Activated CD8-positive, alpha-beta memory T cell treated with anti-CD3 and anti-CD28 coated beads for 48 hours (primary cell): ENCODE measurements around the gene PTPRD.
"Not testable (repeated sequence)": the region's sequence is repeated elsewhere in the genome, so short reads cannot be mapped to it uniquely, and the experiment has no call there.

Experiments
- DNase-seq, 3 experiments: peaks; one replicate each; pipeline ENCODE4 v3.0.0-alpha.2; 2020; ENCODE audit warnings: low read depth in 2 of 3, low spot score in 2 of 3

Gene PTPRD

DNA sequence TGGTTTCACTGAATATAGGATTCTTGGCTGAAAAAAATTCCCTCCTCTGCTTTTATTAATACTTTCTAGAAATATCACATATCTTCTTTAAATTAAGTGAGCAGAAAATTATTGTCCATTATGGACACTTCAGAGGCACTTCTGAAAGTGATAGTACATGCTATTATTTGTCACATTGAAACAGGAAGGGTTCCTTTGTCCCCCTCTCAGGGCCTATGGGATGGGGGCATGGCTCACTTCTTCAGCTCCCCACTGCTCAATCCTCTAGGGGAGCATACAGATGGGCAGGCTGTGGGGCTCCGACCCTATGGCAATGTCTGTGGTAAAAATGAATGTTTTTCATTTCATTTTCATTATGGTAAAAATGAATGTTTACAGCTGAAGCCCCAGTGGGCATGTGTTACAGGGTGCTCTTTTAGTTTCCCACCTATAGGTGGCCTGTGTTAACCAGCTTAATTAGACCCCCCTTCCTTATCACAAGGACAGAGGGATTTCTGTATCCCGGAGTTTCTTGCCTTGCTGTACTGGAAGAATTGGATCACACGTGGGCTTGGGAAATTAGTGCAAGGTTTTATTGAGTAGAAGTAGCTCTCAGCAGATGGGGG lies 1225.2 kb downstream of the PTPRD start:
- DNase-seq, result no peak

DNA sequence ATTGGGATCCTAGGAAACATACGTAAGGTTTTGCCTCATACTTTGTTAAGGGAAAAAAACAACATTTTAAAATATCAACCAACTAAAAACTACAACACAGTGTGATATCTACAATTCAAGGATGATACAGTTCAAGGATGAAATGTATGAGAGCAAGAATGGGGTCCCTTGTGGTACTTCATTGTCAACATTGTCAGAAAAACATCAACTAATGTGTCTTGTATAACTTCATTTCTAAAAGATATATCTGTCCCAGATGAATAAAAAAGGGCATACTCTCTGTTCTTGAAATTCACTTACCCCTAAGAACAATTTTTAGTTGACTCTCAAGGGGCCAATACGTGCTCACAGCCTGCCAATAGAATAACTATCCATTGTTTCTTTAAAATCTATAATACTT lies 1250.5 kb downstream of the PTPRD start:
- no peak for DNase-seq

GRCh38 chr9:9352877-9353481 lies 1259.8 kb downstream of the PTPRD start:
- no peak for DNase-seq

DNA sequence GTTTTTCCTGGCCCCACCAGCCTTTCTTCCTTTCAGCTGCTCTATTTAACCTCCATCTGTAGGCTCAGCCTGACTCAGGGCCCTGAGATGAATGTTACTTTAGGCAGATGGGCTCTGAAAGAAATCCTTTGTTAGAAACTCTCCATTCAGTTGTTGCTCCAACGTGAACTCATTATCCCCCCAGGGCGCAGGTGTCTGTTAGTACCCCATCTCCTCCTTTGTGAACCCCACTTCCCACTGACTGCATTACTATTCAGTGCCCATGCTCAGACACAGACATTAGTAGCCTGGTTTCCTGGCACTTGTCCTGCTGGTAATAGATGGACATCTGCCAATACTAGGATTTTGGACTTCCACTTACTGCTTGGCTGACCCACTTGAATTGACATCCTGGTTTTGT lies 1271.6 kb downstream of the PTPRD start:
- no peak for DNase-seq

GRCh38 chr9:9337129-9337528 lies 1275.7 kb downstream of the PTPRD start:
- no peak for DNase-seq

DNA sequence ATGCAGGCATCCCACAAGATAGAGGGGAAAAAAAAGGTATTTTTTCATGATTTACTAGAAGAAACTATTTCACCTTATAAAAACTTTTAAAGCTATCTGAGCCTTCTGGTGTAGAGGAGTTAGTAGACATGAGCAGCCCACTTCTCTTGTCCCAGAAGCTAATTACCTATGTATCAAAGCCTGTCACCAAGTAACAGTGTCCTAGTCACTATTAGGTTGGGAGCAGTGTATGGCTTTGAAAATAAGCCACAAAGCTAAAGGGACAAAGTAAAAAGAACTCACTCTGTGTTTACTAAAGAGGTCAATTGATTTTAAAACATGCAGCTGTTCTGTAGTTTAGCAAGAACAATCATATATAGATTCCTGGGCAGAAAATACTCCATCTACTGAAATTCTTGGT lies 1286.1 kb downstream of the PTPRD start:
- DNase-seq, result no peak

DNA sequence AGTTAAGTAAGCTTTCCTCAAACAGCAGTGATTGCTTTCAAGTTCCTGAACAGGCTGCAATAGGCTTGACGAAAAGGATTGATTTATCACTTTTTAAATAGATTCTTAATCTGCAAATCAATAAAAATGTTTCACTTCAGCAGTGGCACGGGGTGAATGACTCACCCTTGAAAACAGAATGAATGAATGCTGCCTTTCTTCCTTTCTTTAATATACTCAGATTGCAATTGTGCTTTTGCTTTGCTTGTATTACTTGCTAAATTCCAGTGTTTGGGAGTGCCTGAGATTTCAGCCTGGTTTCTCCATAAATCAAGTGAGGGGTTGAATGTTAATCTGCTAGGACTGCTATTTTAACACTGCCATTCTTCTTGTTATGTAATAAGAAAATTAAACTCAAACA lies 1293.8 kb downstream of the PTPRD start:
- no peak for DNase-seq

- not testable (repeated sequence) for DNase-seq
Measured at GRCh38 chr9:9310743-9311142, 1302.1 kb downstream of the PTPRD start.

DNA sequence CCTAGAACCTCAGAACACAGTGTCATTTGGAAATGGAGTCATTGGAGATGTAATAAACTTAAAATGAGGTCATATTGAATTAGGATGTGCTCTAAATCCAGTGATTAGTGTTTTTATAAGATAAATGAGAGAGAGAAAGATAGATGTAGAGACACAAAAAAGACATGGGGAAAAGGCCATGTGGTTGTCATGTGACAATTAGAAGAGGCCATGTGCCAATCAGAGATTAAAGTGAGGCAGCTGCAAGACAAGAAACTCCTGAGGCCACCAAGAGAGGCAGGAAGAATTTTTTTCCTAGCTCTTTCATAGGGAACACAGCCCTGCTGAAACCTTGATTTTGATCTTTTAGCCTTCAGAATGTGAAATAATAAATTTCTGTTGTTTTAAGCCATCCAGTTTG lies 1307.2 kb downstream of the PTPRD start:
- no peak for DNase-seq

GRCh38 chr9:9299134-9299533 lies 1313.7 kb downstream of the PTPRD start:
- DNase-seq, result no peak

DNA sequence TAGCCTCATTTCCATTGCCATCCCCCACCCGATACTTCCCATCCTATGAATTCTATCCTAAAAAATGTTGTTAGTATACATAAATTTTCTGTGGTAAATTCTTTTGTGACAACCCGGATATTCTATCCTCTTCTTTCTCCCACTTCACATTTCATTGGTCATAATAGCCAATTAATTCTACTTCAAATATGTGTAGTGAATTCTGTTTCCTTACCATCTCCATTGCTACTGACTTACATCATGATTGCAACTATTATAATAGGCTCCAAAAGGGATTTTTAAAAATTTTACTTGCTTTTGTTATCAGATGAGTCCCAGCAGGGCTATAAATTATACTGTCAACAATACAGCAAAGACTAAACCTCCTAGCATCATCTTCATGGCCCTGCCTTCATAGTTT lies 1326.8 kb downstream of the PTPRD start:
- no peak for DNase-seq

DNA sequence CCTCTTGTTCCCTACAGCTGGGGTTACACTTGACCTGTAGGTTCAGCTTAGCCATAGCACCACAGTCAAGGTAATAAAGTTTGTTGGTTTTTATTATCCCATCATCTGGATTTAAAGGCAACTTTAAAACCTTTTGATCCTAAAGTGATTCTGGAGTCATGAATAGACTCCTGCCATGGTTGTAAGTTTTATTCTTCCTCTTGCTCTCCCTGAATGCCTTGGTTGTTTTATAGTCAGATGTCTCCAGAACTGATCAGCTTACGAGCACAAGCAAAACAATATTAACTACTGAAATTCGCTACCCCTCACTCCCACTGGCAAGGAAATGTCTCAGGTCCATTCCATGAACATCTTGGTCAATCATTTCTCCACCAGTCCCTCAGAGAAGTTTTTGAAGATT lies 1328.6 kb downstream of the PTPRD start:
- no peak for DNase-seq

DNA sequence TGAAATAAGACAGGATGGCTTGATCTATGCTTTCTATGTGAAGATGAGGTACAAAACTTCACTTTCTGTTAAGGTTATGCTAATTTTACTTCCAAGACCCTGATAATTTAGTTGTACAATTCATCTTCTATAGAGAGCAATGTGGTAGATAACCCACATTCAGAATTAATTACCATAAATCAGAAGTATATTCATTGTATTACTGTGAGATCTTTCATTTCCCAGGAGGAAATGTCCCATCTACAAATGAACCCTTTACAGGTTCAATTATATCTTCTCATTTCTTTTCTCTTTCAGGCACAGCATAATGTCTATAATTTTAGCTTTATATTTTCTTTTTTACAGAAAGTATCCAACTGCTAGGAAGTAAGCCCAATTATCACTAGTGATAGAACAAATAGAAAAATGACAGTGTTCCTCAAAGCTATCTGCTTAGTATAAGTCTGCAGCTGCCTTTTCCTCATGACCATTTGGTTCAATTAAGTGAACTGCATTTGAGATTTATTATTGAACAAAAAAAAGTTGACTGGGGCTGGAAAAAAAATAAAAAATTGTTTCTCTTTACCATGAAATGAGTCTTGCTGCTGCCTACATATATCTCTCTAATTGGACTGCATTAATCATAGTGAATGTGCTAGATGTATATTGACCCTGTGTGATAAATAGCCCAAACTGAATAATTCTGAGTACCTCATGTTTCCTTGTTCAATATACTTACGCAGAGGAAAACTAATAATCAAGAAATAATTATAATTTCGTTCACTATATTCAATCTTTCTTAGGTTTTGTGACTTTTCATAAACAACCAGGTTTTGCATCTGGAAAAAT lies 1329.4 kb downstream of the PTPRD start:
- no peak for DNase-seq

- no peak for DNase-seq
Measured at GRCh38 chr9:9275601-9276000, 1337.2 kb downstream of the PTPRD start.

DNA sequence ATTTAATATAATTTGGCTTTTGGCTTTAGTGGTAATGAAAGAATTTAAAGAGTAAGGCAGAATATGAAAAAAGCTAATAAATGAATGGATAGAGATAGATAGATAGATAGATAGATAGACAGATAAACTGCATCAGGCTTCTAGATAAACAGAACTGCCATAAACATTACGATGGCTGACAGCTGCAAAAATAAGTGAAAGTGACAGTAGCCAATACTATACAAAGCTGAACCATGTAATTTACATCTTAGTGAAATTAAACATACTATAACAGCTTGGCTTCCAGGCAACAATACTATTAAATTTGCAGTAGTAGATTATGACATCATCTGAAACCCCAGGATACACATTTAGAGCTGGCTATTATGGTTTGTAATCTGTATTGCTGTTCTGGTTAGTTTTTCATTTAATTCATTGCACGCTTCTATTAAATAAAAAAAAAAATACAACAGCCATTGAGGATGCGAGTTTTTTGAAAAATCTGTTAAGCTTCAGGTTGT lies 1354.8 kb downstream of the PTPRD start:
- no peak for DNase-seq

DNA sequence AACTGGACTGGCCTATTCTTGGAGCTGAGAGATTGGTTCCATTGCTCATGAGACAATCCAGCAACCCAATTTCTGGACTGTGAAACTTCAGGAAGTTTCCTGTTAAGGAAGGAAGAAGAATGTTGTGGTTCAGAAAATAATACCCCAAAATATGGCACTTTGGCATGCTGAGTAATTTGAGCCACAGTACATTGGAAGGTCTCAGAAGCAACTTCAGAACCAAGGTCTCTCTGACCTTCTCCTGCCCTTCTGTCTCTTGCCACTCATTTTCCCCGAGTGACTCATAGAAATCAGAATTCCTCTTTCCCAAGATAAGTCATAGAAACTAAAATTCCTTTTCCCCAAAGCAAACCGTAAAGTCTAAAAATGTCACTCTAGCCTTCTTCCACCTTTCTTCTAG lies 1366.1 kb downstream of the PTPRD start:
- no peak for DNase-seq

- DNase-seq, result no peak
Measured at GRCh38 chr9:9231946-9232345, 1380.9 kb downstream of the PTPRD start.

DNA sequence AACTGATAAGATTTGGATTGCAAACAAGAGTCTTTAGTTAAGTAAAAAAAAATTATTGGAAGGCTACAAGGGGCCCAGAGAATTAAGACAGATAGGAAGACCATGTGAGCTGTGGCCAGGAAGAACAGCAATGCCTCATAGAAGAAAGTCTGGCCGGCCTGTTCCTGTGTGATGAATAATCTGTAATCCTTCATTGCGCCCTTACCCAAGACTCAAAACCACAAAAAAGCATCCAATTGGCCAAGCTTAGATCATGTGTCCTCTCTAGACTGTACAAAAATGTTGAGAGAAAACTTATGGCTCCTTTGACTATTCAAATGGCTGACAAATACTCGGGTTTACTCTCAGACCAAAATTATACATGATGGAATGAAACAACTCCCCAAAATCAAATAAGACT lies 1383.5 kb downstream of the PTPRD start:
- DNase-seq, result no peak

DNA sequence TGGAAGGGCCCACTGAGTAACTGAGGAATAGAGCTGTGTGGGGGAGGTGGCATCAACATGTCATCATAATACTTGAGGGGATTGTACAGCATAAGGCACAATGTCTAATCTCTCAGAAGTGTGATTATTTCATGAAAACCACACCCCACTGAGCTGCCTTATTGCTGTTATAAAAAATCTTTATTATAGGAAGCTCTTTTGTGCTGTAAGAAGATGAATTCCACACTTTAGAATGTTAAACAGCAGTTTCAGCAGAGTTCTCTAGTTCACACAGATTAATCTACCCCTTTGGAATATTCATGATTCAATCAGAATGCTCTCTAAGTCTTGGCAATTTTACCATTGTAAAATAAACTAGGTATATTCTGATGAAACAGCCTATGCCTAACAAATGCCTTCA lies 1389.6 kb downstream of the PTPRD start:
- no peak for DNase-seq

DNA sequence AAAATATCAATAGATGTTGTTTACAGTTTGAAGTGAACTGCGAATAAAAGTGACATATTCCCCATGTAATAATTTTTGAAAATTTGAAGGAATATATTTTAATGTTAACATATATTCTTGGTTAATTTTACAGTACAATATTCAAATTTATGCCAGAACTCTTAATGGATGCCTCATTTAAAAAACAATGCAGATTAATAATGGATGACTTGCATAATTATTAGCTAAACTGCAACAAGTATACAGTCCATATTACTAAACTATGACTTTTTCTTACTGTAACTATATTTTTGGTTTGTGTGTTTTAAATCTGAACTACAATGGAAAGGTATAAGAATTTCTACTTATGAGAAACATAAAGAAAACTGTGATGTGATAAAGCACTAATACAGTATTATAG lies 1390.1 kb downstream of the PTPRD start:
- no peak for DNase-seq

DNA sequence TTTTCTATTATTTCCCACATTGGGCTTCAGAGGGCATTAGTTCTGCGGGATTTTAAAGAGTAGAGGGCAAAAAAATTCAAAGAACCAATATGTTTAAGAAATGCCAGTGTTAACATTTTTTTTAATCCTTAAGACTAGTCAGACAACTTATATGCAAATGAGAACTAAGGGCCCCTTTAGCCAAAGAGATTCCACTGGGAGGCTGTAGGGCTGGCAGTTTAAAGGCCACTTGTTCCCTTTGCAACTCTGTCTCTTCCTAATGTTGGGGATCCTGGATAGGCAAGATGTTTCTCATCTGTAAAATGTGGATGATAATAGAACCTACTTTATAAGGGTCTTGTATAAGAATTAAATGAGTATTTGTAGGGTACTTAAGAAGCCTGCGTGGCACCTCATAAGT lies 1395.9 kb downstream of the PTPRD start:
- no peak for DNase-seq

GRCh38 chr9:9215050-9215449 lies 1397.8 kb downstream of the PTPRD start:
- DNase-seq, result no peak
